ENCODE data around the gene ZNF479. TPM values are rescaled to one million over a fixed set of nuclear protein-coding genes. Genes with fewer than 3 reads are reported as not detected.

Gene ZNF479
- total RNA-seq: not detected in 2 replicates

DNA sequence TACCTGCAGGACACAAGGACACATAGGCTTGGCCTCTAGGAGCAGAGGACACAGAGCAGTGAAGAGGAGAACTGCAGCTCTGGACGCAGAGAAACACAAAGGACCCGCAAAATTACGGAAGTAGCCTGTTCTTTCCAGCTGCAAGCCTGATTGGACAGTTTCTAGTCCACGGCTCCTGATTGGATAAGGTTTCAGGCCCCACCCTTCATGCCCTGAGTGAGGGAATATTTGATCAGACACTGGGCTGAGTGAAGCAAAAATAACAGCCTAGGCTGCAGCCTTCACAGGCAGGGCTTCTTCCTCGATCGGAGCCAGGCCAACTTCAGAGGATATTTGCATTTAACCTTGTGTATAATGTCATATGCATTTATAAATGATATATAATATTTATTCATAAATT lies at the start of gene ZNF479:
TSS of gene ZNF479 (minus strand) at position 101 of the 400 bp plus-strand sequence. CDS start 112 bp downstream, outside the sequence.

